BJ (cell line): ENCODE measurements around the gene PTPA. TPM values are rescaled to one million over a fixed set of nuclear protein-coding genes. Genes with fewer than 3 reads are reported as not detected.

ENCODE experiments used
- CTCF ChIA-PET: fragments of 350-600 bp; formaldehyde crosslinking; extraction: SDS; loops from one replicate; lab custom pipeline; 2021; ENCODE audit warnings: antibody characterized with exemption, inconsistent platforms; lab: Yijun Ruan, JAX
- POLR2A ChIA-PET: fragments of 300-600 bp; sonication (Branson Sonifier 250); formaldehyde crosslinking; extraction: SDS; loops from one replicate; lab custom pipeline; 2021; ENCODE audit warnings: antibody characterized with exemption; lab: Charles Lee
- DNase-seq: peaks from one replicate; pipeline ENCODE4 v3.0.0-alpha.2; 2011; ENCODE audit warnings: low read depth
- H3K27me3 ChIP-seq: 2 replicates; pipeline ENCODE4 v1.6.0; 2011; ENCODE audit warnings: low read length; ENCODE audit not compliant: control insufficient read depth, insufficient read depth
- H3K36me3 ChIP-seq: 2 replicates; pipeline ENCODE4 v1.5.1; 2011; ENCODE audit warnings: low read length; ENCODE audit not compliant: control insufficient read depth, insufficient read depth
- H3K4me3 ChIP-seq: 2 replicates; pipeline ENCODE4 v1.5.1; 2011; ENCODE audit warnings: low read depth, mild to moderate bottlenecking, control low read depth, low read length
- CTCF ChIP-seq: IDR thresholded peaks from 2 replicates; pipeline ENCODE4 v1.5.1; 2011; ENCODE audit warnings: low read depth, mild to moderate bottlenecking, control low read depth, inconsistent platforms, low read length, moderate library complexity; ENCODE audit not compliant: insufficient read depth
- polyA plus RNA-seq: library from polyadenylated mRNA; depleted of rRNA; stranded (reverse); fragments of >200 nt; gene quantifications from 2 replicates; pipeline ENCODE4 v1.2.3, GENCODE V29; 2011

PTPA gene
- polyA plus RNA-seq, 1 experiment = 251 TPM

GRCh38 chr9:129069862-129070641, 41.2 kb upstream of the PTPA start:
- POLR2A ChIA-PET = interaction anchor here (0.6 kb wide), 1 partner anchor 39 kb away, joined by 10 read pairs; no protein-coding TSS in a partner anchor
- no peak overlapping the region for H3K4me3 ChIP-seq
- no peak for TF ChIP-seq CTCF
- no peaks in the 10 kb centered on the region for H3K27me3 ChIP-seq
- no peak for DNase-seq
- CTCF ChIA-PET = no interaction called here
- peaks cover 17% of the 10 kb centered on the region for H3K36me3 ChIP-seq

DNA sequence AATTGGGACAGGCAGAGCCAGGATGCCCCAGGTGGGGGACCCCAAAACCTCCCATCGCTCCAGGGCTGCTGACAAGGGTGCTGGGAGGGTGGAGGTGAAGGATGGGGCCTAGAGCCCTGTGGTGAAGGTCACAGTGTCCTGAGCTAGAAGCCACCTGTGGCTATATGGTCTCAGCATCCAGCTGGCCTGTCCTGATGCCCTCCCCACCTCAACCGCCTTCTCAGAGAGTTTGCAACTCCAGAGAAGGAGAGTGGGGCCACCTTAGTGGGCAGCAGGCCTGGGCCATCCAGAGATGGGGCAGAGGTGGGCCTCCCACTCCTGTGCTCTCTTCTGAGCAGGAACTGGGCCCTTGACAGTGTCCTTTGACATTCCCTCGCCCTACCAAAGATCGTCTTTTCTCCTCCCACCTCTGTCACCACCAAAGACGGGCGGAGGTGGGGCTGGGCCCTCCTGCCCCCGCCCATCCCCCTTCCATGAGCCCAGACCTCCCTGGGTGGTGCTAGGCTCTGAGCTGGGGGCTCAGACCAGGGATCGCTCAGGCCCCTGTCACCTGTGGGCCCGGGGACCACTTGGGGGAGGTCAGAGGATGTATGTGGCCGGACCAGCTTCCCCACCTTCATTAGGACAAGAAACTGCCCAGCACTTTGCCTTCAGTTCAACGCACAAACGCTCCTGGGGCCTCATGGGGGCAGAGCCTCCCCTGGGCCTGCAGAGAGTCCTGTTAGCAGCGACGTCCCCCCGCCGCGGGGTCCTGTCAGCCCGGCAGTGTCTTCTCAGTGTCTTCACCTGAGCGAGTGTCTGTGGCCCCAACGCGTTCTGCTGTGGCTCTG, 40.3 kb upstream of the PTPA start:
- TF ChIP-seq CTCF = no peak
- ChIA-PET CTCF (no interaction called here), POLR2A (no interaction called here)
- Histone ChIP-seq H3K36me3 (peaks cover 13% of the 10 kb centered on the region), H3K4me3 (no peak overlapping the region), H3K27me3 (no peaks in the 10 kb centered on the region)
- no peak for DNase-seq

DNA sequence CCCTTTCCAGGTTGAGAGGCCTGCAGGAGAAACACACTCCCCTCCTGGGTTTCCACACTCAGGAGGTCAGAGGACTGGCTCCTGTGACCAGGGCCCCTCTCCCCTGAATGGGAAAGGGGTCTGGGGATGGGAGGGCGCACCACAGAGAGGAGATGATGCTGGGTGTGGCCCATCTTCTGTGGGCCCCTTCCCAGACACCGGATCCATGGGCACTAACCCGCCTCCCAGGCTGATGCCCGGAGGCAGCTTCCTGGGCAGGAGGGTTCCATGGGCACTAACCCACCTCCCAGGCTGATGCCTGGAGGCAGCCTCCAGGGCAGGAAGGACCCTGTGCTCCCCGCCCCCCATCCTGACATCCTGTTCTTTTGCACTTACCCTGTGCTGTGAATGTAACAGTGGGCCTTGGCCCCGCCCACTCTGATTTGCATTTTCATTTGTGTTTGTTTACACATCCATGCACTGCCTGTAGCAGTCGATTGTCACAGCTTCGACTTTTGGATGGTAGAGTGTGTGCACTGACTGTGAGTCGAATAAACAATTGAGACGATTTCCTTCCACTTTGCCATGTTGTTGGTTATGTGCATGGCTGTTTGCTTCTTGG, 39.6 kb upstream of the PTPA start:
- no peak overlapping the region for H3K4me3 ChIP-seq
- DNase-seq = no peak
- H3K36me3 ChIP-seq = peaks cover 11% of the 10 kb centered on the region
- POLR2A ChIA-PET = no interaction called here
- H3K27me3 ChIP-seq = no peaks in the 10 kb centered on the region
- CTCF ChIA-PET = no interaction called here
- no peak for TF ChIP-seq CTCF

DNA sequence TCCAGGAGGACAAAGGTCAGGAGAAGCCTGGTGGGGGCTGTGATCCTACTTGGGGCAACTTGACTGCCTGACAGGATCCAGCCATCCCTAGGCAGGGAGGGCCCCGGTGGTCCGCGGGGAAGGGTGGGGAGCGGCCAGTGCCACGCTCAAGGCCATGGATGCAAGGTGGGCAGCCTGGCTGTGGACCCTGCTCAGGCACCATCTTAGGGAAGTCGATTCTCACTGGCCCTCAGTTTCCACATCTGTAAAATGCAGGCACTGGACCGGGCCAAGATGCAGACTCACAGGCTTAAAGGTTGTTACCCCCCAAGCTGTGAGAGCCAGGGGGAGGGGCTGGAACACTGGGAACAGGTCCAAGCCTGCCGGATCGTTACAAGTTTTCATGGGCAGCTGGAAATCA, 39.0 kb upstream of the PTPA start:
- POLR2A ChIA-PET = no interaction called here
- CTCF ChIA-PET = no interaction called here

More for the DNA sequence above, 39.0 kb upstream of the PTPA start:
- Histone ChIP-seq H3K36me3 (peaks cover 10% of the 10 kb centered on the region), H3K4me3 (no peak overlapping the region), H3K27me3 (no peaks in the 10 kb centered on the region)
- DNase-seq = no peak
- TF ChIP-seq CTCF = no peak
